Stimulated activated naive CD8-positive, alpha-beta T cell treated with anti-CD3 and anti-CD28 coated beads, Interleukin-15, amount 100 ng/mL, for 72 hours (primary cell): ENCODE results near the gene OSBPL8.
A peak's percentile ranks its signal among the peaks of the same experiment; 100 is the strongest.
"Not testable (repeated sequence)": the region's sequence is repeated elsewhere in the genome, so short reads cannot be mapped to it uniquely, and the experiment has no call there.

ENCODE experiments used
- ATAC-seq: fragments of 150-1000 bp; cut with Tn5 transposase; 2 replicates; pipeline ENCODE4 v1.10.0; 2021; ENCODE audit warnings: mild to moderate bottlenecking, moderate library complexity
- DNase-seq, 2 donors: peaks; one replicate each; pipeline ENCODE4 v3.0.0; 2021 to 2022
- H3K27ac Mint-ChIP-seq, 2 donors: one replicate each; pipeline ENCODE4 v1.8.0; 2022; ENCODE audit warnings: mild to moderate bottlenecking in 2 of 2, mixed read lengths in 2 of 2, moderate library complexity in 2 of 2
- H3K27me3 Mint-ChIP-seq: one replicate; pipeline ENCODE4 v1.8.0; 2022; ENCODE audit warnings: mixed read lengths
- H3K4me1 Mint-ChIP-seq: one replicate; pipeline ENCODE4 v1.8.0; 2022; ENCODE audit warnings: mild to moderate bottlenecking, mixed read lengths
- H3K4me3 Mint-ChIP-seq, 2 donors: one replicate each; pipeline ENCODE4 v1.8.0; 2022; ENCODE audit warnings: mild to moderate bottlenecking in 2 of 2, mixed read lengths in 2 of 2, moderate library complexity in 1 of 2
- H3K9me3 Mint-ChIP-seq, 2 donors: one replicate each; pipeline ENCODE4 v1.8.0; 2022; ENCODE audit warnings: mixed read lengths in 2 of 2

The OSBPL8 gene

DNA sequence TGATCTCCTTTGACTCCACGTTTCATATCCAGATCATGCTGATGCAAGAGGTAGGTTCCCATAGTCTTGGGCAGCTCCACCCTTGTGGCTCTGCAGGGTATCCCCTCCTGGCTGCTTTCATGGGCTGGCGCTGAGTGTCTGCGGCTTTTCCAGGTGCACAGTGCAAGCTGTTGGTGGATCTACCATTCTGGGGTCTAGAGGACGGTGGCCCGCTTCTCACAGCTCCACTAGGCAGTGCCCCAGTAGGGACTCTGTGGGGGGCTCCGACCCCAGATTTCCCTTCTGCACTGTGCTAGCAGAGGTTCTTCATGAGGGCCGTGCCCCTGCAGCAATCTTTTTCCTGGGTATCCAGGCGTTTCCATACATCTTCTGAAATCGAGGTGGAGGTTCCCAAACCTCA is 199.3 kb downstream of the OSBPL8 start:
- no peaks in the 10 kb centered on the region for H3K27me3 Mint-ChIP-seq
- no peak for ATAC-seq
- H3K9me3 Mint-ChIP-seq: no peaks in the 10 kb centered on the region
- no peak overlapping the region for H3K4me3 Mint-ChIP-seq
- no peak overlapping the region for H3K27ac Mint-ChIP-seq
- H3K4me1 Mint-ChIP-seq: no peaks in the 10 kb centered on the region
- DNase-seq: no peak

DNA sequence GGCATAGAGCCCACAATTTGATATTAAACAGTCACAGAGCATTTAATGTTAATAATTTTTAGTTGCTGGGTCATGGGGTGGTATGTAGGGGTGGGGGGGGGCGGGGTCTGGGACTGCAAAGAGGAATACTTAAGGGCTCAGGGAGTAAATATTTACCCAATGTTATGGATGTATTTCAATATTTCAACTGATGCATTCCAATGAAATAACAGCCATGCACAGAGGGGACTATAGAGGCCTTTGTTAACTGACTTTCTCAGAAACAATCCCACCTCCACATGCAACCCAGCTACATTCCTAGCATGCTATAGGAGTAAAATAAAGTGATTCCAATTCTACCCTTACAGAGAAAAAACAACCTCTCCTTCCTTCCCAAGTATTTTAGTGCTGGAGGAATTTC is 203.5 kb downstream of the OSBPL8 start:
- Mint-ChIP-seq H3K4me3 (no peak overlapping the region), H3K27me3 (no peaks in the 10 kb centered on the region), H3K9me3 (no peaks in the 10 kb centered on the region), H3K27ac (no peak overlapping the region), H3K4me1 (no peaks in the 10 kb centered on the region)
- ATAC-seq: no peak
- DNase-seq: no peak

DNA sequence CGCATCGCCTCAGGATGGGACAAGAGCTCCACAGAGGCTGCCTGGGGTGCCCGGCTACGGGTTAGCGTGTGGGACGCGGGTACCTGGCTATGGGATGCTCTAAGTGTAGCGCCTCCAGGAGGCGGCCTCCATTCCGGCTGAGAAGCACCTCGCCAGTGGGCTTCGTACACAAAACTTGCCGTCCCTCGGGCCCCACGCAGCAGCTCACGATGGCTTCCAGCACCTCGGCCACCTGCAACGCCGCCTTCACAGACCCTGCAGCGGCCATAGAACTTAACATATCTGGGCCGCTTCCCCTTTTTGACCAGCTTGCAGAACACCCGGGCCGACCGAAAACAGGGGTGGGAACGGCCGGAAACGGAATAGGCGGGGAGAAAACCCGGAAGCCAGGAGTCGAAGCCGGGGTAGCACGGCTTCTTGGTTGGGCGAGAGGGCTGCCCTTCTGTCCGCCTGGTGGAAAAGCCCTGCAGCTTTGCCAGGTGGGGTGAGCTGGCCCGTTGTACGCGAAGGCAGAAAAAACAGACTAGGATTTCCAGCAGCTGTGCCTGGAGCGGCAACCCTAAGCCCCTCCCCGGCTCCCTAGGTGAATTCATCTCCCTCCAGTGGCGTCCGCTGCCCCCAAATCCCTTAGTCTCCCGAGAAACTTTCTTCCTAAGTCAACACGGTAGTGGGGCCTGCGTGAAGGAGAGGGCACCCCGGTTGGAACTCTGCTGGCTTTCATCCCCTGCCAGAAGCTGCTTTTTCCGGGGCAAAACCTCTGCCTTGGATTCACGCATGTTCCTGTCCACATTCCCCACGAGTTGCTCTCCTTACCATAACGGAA is 211.3 kb downstream of the OSBPL8 start, which contains the start of gene BBS10:
BBS10 (minus strand) TSS at position 337 of the 823 bp plus-strand sequence; CDS start at position 280, 57 bp downstream.
- DNase-seq: peak; percentile 86 to 90
- no peaks in the 10 kb centered on the region for H3K9me3 Mint-ChIP-seq
- H3K4me1 Mint-ChIP-seq: peaks cover 34% of the 10 kb centered on the region
- H3K27me3 Mint-ChIP-seq: no peaks in the 10 kb centered on the region
- peak within 1 kb of the TSS; percentile 95 to 97 for H3K27ac Mint-ChIP-seq
- ATAC-seq: peak; percentile 94
- peak within 1 kb of the TSS; percentile 90 to 94 for H3K4me3 Mint-ChIP-seq

DNA sequence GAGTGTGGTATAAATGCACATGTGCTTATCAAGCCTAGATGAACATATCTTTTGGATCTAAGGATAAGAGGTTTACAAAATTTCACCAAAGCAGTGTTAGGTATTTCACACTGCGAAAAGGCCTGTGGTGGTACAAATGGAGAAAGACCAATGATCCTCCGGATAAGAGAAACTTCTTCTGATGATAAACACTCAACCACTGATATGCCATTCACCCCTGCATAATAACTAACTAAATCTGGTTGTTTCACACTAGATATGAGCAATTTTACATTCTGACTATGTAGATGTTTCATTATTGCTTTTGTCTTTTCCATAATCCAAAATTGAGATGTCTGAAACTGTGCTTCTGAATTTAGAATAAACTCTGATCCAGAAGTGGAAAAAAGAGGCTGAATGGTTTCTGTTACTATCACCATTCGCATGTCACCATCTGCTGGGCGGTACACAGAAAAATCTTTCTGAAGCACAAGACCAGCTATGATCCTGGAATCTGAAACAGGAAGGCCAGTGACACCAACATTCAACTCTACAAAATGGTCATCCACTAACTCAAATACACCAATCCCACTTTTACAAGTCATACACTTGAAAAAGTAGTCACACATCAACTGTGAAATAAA is 212.7 kb downstream of the OSBPL8 start:
- DNase-seq: no peak
- peak; percentile 22 for ATAC-seq
- Mint-ChIP-seq H3K27me3 (no peaks in the 10 kb centered on the region), H3K9me3 (no peaks in the 10 kb centered on the region), H3K4me3 (peak overlapping the region; percentile 90 to 94), H3K4me1 (peaks cover 35% of the 10 kb centered on the region), H3K27ac (no peak overlapping the region)

DNA sequence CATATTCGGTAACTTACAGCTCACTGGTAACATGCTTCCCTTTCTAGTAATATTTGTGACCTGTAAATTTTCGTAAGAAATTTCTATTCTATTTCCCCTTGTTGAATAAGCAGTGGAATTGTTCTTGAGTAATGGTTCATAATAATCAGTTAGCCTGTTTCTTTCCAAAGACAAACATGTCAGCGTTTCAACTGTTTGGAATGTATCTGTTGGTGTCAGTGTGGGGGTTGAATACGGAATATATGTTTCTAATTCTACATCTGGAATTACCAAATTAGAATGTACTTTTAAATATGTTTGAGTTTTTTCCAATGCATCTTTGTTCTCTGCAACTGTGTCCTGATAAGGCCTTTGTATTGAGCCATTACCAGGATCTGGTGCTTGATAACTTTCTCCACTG is 213.3 kb downstream of the OSBPL8 start:
- Mint-ChIP-seq H3K27me3 (no peaks in the 10 kb centered on the region), H3K4me3 (no peak overlapping the region), H3K9me3 (no peaks in the 10 kb centered on the region), H3K27ac (no peak overlapping the region), H3K4me1 (peaks cover 39% of the 10 kb centered on the region)
- ATAC-seq (no peak), DNase-seq (no peak)

DNA sequence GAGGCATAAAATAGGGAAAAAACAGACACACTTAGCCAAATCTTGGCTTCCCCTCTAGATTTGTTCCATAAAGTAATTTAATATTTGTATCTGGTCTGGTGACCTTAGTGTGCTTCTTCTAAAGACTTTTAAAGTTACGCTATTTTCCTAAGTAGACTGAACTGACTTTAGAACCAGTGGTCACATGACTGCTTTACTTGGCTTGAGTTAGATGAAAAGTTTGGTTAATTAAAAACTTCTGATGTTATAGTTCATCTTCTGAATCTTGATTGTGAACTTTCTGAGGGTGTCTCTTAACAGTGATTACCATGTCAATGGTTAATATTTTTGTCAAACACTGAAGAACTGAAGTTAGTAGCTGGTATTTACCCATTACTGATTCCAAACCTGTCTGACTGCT is 214.0 kb downstream of the OSBPL8 start:
- no peak for ATAC-seq
- DNase-seq: no peak
- H3K27me3 Mint-ChIP-seq: no peaks in the 10 kb centered on the region

DNA sequence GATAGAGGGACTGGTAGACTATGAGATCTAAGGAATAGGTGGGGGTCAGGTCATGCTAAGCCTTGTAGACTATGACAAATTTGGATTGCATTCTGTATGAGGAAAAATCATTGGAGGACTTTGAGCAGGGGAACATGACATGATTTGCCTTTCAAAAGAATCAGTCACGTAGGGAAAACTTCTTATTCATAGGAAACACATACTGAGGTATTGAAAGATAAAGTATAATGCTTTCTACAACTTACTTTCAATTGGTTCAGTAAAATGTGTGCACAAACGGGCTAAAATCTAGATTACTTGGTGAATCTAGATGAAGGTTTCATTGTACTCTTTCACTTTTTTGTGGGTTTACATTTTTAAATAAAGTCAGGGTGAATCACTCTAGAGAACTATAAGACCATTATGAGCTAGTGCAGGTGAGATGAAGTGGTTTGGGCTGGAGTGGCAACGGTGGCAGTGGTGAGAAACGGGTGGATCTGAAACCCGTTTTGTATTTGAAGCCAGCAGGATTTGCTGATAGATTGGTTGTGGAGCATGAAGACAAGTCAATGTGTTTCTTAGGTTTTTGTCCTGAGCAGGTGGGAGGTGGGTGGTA is 218.0 kb downstream of the OSBPL8 start:
- DNase-seq: no peak
- Mint-ChIP-seq H3K27me3 (no peaks in the 10 kb centered on the region), H3K4me1 (peaks cover 17% of the 10 kb centered on the region), H3K27ac (no peak overlapping the region), H3K4me3 (no peak overlapping the region), H3K9me3 (no peaks in the 10 kb centered on the region)
- ATAC-seq: no peak

More for the DNA sequence above, 214.0 kb downstream of the OSBPL8 start:
- H3K4me3 Mint-ChIP-seq: no peak overlapping the region
- H3K4me1 Mint-ChIP-seq: peaks cover 39% of the 10 kb centered on the region
- no peaks in the 10 kb centered on the region for H3K9me3 Mint-ChIP-seq
- H3K27ac Mint-ChIP-seq: no peak overlapping the region

DNA sequence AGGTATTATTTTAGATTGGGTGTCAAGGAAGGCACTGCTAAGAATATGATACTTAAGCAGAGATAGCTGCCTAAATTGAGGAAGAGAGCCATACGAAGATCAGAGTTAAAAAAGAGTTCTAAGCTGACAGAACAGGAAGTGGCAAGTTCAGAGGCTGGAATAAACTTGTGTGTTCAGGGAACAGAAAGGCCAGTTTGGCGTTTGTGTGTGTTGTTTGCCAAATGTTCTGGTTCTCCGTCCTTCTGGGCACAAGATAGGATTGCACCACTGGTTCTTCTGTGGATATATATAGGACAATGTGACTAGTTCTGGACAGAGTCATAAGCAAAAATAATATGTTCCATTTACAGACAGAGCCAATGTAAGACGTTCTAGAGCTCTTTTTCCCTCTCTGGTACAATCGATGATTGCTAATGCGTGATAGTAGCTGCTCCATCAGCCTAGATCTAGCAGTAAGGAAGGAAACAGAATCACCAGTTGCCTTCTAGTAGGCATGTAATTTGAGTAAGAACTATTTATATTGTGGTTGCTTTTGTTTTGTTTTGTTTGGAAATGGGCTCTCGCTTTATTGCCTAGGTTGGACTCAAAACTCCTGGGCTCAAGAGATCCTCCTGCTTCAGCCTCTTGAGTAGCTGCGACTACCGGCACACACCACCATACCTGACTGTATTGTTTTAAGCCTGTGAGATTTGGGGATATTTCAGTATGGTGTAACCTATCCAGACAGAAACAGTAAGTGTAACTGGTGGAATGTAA is 218.7 kb downstream of the OSBPL8 start:
- H3K4me3 Mint-ChIP-seq: no peak overlapping the region
- H3K4me1 Mint-ChIP-seq: peaks cover 11% of the 10 kb centered on the region
- no peaks in the 10 kb centered on the region for H3K9me3 Mint-ChIP-seq
- DNase-seq (no peak), ATAC-seq (no peak)
- H3K27me3 Mint-ChIP-seq: no peaks in the 10 kb centered on the region
- no peak overlapping the region for H3K27ac Mint-ChIP-seq

DNA sequence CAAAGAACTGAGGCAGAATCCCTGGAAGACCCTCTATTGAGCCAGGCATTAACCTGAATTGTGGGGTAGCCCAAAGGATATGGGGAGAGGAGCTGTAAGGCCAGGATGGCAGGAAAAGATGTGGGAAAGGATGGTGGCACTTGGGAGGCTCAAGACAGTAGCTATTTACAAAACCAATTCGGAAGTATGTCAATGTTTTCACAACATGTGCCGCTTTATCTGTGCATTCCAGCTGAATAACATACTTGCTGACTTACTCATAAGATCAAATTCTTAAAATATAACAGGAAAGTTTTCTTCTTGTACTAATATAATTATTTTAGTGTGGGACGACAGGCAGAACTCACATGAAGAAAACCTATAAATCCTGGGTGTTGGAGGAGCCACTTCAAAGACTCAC is 222.0 kb downstream of the OSBPL8 start:
- H3K4me1 Mint-ChIP-seq: peaks cover 5% of the 10 kb centered on the region
- H3K27me3 Mint-ChIP-seq: peaks cover 16% of the 10 kb centered on the region
- DNase-seq (no peak), ATAC-seq (no peak)
- H3K4me3 Mint-ChIP-seq: no peak overlapping the region
- H3K9me3 Mint-ChIP-seq: no peaks in the 10 kb centered on the region
- no peak overlapping the region for H3K27ac Mint-ChIP-seq

DNA sequence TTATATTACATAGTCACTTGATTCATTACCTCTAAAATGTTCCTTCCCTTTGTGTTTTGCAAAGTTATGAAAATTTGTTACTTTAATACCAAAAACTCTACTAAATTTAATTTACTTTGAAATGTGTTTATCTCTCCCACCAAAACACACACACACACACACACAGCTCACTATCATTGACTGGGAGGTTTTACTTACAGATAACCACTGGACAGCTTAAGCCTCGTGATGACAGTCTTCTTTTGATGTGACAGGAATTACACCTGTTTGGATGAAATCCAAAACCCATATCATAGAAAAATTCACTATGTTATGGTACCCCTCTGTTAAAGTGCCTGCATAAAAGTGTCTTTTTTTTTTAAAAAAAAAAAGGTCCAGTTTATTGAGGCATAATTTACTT is 227.0 kb downstream of the OSBPL8 start:
- Mint-ChIP-seq H3K4me1 (no peaks in the 10 kb centered on the region), H3K27me3 (peaks cover 27% of the 10 kb centered on the region), H3K4me3 (no peak overlapping the region), H3K27ac (no peak overlapping the region), H3K9me3 (no peaks in the 10 kb centered on the region)
- ATAC-seq (no peak), DNase-seq (no peak)

DNA sequence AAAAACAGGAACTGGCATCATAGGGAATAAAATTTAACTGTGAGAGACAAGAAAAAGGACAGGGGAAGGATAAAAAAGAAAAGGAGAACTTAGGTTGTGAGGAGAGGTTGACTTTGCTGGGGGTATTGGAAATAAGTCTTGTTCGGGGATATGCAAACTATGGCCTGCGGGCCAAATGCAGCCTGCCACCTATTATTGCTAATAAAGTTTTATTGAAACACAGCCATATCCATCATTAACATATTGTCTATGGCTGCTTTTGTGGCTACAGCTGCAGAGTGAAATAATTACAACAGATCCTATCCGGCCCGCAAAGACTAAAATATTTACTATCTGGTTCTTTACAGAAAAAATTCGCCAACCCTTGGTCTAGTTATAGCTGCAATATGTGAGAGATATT is 230.0 kb downstream of the OSBPL8 start:
- no peaks in the 10 kb centered on the region for H3K9me3 Mint-ChIP-seq
- H3K4me3 Mint-ChIP-seq: no peak overlapping the region
- no peaks in the 10 kb centered on the region for H3K4me1 Mint-ChIP-seq
- no peak overlapping the region for H3K27ac Mint-ChIP-seq
- ATAC-seq: no peak
- no peak for DNase-seq
- peaks cover 27% of the 10 kb centered on the region for H3K27me3 Mint-ChIP-seq

DNA sequence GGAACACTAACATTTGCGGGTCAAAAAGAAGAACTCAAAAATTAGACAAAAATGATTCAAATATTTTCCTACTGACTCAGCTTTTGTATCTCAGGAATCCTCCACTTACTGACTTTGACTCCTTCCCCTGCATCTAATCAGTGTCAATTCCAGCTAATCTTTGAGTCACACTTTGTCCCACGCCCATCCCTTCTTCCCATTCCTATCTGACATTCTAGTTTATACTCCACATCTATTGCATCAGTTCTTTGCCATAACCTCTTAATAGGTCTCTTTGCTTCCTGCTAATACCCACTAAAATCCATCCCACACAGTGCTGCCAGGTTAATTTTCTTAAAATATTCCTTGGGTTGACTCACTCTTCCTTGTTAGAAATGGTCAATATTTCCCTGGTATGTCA is 230.4 kb downstream of the OSBPL8 start:
- no peak for DNase-seq

DNA sequence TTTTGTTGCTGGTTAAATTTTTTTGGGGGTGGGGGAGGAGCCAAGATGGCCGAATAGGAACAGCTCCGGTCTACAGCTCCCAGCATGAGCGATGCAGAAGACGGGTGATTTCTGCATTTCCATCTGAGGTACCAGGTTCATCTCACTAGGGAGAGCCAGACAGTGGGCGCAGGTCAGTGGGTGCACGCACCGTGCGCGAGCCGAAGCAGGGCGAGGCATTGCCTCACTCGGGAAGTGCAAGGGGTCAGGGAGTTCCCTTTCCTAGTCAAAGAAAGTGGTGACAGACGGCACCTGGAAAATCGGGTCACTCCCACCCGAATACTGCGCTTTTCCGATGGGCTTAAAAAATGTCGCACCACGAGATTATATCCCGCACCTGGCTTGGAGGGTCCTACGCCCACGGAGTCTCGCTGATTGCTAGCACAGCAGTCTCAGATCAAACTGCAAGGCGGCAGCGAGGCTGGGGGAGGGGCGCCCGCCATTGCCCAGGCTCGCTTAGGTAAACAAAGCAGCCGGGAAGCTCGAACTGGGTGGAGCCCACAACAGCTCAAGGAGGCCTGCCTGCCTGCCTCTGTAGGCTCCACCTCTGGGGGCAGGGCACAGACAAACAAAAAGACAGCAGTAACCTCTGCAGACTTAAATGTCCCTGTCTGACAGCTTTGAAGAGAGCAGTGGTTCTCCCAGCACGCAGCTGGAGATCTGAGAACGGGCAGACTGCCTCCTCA is 239.8 kb downstream of the OSBPL8 start:
- not testable (repeated sequence) for H3K4me3 Mint-ChIP-seq, DNase-seq, H3K9me3 Mint-ChIP-seq, H3K27ac Mint-ChIP-seq, H3K4me1 Mint-ChIP-seq, ATAC-seq
- H3K27me3 Mint-ChIP-seq: peaks cover 29% of the 10 kb centered on the region

More for the DNA sequence above, 230.4 kb downstream of the OSBPL8 start:
- H3K4me3 Mint-ChIP-seq: no peak overlapping the region
- H3K27me3 Mint-ChIP-seq: peaks cover 27% of the 10 kb centered on the region
- no peak overlapping the region for H3K27ac Mint-ChIP-seq
- no peak for ATAC-seq
- H3K4me1 Mint-ChIP-seq: no peaks in the 10 kb centered on the region
- no peaks in the 10 kb centered on the region for H3K9me3 Mint-ChIP-seq

DNA sequence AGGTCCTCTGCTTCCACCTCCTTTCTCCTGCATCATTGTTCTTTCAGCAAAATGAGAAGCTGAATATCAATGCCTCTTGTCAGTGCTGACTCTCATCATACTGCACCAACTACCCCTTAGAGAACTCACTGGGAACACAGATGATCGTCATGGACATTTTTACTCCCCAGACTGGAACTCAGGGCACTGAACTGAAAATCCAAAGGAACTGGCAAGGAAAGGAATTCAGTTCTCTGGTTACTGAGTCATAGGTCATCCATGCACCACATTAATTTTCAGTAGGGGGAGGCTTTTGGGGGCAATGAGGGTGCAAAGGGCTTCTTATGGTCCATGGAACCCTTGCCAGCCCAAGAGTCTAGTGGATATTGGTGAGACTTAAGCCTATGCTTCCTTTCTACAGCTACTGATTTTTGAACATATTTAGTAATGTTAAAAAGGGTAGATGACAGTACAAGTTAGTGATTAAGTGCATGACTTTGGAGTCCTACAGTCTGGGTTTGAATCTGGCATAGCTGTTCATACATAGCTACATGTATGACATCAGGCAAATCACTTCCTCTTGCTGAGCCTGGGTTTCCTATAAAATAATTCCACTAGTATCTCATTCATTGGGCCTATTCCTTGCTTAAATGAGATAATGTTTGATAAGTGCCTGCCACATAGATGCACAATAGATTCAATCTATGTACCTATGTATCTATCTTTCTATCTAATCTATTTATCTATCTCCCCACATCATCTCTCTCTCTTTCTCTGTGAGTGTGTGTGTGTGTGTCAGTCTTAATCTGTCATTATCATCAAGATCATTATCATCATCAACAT is 240.6 kb downstream of the OSBPL8 start:
- Mint-ChIP-seq H3K27ac (no peak overlapping the region), H3K4me1 (no peaks in the 10 kb centered on the region), H3K4me3 (no peak overlapping the region), H3K27me3 (peaks cover 29% of the 10 kb centered on the region), H3K9me3 (no peaks in the 10 kb centered on the region)
- DNase-seq: no peak
- no peak for ATAC-seq
